Measurements from ENCODE around the gene ZCCHC7.

GRCh38 chr9:37126214-37126788 lies 5.9 kb downstream of the ZCCHC7 start:
- TF ChIP-seq CTCF (IDR thresholded peaks at IDR 0.05 in 4 of 5, conservative IDR thresholded peaks at IDR 0.05 in 1 of 5) (no peak), POLR2A (IDR thresholded peaks at IDR 0.05) (no peak)

Data from gastrocnemius medialis (tissue), 4 donors.